Mucosa of descending colon (tissue), 3 donors: ENCODE measurements around the gene PPP2R3B. TPM values are rescaled to one million over a fixed set of nuclear protein-coding genes. Genes with fewer than 3 reads are reported as not detected.
"Not testable (repeated sequence)": the region's sequence is repeated elsewhere in the genome, so short reads cannot be mapped to it uniquely, and the experiment has no call there.

Source experiments
- ATAC-seq: fragments of 200-7000 bp; cut with Tn5 transposase; one replicate; pipeline ENCODE4 v1.9.1; 2020; ENCODE audit warnings: mild to moderate bottlenecking, moderate library complexity
- DNase-seq, 3 donors: peaks; one replicate each; pipeline ENCODE4 v3.0.0-alpha.2; 2020
- H3K36me3 ChIP-seq: fragments of 200-600 bp; one replicate; pipeline ENCODE4 v1.8.0; 2021; ENCODE audit warnings: low read depth, mild to moderate bottlenecking
- H3K4me1 ChIP-seq: fragments of 200-600 bp; one replicate; pipeline ENCODE4 v1.8.0; 2021; ENCODE audit warnings: low read depth, mild to moderate bottlenecking
- H3K4me3 ChIP-seq: fragments of 200-600 bp; one replicate; pipeline ENCODE4 v1.8.0; 2021; ENCODE audit warnings: mild to moderate bottlenecking
- H3K9me3 ChIP-seq: fragments of 200-600 bp; one replicate; pipeline ENCODE4 v1.8.0; 2021; ENCODE audit warnings: mild to moderate bottlenecking
- intact Hi-C, 2 donors: fragments of 100-400 bp; cut with DNase I in 1 of 2; cut with micrococcal nuclease in 1 of 2; formaldehyde crosslinking; loops; one replicate each; pipeline versions ENCODE4 v1.11.0 to v1.11.1; 2022; cut with DNase I, micrococcal nuclease
- total RNA-seq, 3 donors: library from RNA; stranded (reverse); fragmentation: NEBNext Ultra II Directional in 2 of 3; extraction: Animal tissue kit (Norgen Biotek cat#: 25700) in 2 of 3; gene quantifications; one replicate each; pipeline versions ENCODE4 v1.2.1 to v1.2.4, GENCODE V29; 2021 to 2023
- TF ChIP-seq, protein P1 (sequence below): fragments of 200-600 bp; IDR thresholded peaks from one replicate; pipeline ENCODE4 v1.8.0; 2022; ENCODE audit warnings: antibody characterized with exemption, mild to moderate bottlenecking
- donor health status: DM: no; HTN: no; CAD: no; lungs with moderate emphysema.
- donor health status: DM: no; HTN: no; CAD: no.
- donor health status: DM: no; HTN: yes; CAD: no.

PPP2R3B gene
- total RNA-seq, 3 donors from 2014 or later: 9.2 to 11.6 (median 11.2) TPM

DNA sequence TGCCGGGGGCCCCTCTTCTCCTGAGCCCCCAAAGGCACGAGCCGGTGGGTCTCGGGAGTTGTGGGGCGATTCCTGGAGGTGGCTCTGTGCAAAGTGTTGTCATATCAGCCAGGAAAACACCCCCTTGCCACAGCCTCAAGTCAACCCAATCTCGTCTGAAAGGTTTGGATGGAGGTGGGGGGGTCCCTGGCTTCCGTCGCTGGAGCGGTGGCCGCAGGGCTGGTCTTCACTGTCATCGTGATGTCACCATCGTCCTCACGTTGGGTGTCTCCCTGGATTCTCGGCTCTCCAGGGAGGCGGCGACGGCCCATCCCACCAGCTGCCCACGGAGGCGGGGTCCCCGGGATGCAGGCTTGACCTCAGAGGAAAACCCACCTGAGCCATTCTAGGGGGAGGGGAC, 38.3 kb upstream of the PPP2R3B start:
- Histone ChIP-seq H3K4me1 (no peaks in the 10 kb centered on the region), H3K9me3 (no peaks in the 10 kb centered on the region), H3K36me3 (no peaks in the 10 kb centered on the region), H3K4me3 (no peak overlapping the region)
- ATAC-seq (no peak), DNase-seq (peak in 2 of 3 donors; percentile 6 to 38)
- TF ChIP-seq, protein P1, sequence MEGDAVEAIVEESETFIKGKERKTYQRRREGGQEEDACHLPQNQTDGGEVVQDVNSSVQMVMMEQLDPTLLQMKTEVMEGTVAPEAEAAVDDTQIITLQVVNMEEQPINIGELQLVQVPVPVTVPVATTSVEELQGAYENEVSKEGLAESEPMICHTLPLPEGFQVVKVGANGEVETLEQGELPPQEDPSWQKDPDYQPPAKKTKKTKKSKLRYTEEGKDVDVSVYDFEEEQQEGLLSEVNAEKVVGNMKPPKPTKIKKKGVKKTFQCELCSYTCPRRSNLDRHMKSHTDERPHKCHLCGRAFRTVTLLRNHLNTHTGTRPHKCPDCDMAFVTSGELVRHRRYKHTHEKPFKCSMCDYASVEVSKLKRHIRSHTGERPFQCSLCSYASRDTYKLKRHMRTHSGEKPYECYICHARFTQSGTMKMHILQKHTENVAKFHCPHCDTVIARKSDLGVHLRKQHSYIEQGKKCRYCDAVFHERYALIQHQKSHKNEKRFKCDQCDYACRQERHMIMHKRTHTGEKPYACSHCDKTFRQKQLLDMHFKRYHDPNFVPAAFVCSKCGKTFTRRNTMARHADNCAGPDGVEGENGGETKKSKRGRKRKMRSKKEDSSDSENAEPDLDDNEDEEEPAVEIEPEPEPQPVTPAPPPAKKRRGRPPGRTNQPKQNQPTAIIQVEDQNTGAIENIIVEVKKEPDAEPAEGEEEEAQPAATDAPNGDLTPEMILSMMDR: no peak
- intact Hi-C loops: no loop called here

DNA sequence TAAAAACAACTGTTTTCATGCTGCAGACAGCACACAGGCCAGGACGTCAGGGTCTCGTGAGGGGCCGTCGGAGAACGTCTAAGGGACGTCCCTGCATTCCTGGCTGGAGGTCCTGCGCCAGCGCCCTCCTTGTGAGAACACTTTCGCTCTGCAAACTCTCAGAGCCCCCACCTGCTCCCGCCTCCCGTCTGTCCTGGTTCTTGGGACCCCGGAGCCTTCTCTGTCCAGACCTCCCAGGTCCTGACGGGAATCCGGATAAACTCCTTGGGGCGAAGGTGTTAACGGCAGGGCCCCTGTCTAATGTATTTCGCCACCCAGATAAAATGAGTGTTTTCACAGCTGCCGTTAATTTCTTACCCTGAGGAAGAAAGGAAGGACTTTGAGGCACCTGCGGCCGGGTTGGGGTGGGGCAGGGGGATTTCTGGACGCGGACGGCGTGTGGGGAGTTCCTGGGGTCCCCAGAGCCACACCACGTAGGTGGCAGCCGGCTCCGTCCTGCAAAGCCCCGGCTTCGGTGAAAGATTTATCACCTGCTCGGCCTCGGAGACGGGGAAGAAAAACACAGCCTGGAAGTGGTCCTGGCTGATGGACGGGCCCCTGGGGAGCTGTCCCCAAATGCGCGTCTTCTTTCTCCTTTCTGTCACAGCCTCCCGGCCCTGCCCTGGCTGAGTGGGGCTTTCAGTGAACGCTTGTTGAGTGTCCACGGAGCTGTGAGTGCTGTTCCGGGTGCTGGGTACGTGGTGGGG, 35.1 kb upstream of the PPP2R3B start:
- TF ChIP-seq, protein P1: no peak
- H3K36me3 ChIP-seq: no peaks in the 10 kb centered on the region
- no peak overlapping the region for H3K4me3 ChIP-seq
- intact Hi-C loops: no loop called here
- no peaks in the 10 kb centered on the region for H3K9me3 ChIP-seq
- H3K4me1 ChIP-seq: no peaks in the 10 kb centered on the region
- ATAC-seq (no peak), DNase-seq (peak in 2 of 3 donors; percentile 5 to 16)

DNA sequence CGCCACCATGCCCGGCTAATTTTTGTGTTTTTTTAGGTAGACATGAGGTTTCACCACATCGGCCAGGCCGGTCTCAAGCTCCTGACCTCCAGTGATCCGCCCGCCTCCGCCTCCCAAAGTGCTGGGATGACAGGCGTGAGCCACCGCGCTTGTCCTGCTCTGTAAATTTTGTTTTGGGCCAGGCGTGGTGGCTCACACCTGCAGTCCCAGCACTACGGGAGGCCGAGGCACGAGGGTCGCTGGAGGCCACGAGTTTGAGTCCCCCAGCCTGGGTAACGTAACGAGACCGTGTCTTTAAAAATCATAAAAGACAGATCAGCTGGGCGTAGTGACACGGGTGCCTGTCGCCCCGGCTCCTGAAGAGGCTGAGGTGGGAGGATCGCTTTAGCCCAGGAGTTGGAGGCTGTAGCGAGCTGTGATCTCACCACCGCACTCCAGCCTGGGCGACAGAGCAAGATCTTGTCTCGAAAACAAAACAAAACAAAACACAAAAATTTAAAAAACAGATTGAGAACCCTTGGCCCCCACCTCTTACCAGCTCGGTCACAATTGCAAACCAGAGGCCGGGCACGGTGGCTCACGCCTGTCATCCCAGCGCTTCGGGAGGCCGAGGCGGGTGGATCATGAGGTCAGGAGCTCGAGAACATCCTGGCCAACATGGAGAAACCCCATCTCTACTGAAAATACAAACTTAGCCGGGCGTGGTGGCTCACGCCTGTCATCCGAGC, 34.0 kb upstream of the PPP2R3B start:
- no peaks in the 10 kb centered on the region for H3K36me3 ChIP-seq
- H3K4me3 ChIP-seq: no peak overlapping the region
- TF ChIP-seq, protein P1: no peak
- no peaks in the 10 kb centered on the region for H3K4me1 ChIP-seq
- DNase-seq (peak in 2 of 3 donors; percentile 2 to 36), ATAC-seq (no peak)
- intact Hi-C loops: no loop called here
- H3K9me3 ChIP-seq: no peaks in the 10 kb centered on the region

DNA sequence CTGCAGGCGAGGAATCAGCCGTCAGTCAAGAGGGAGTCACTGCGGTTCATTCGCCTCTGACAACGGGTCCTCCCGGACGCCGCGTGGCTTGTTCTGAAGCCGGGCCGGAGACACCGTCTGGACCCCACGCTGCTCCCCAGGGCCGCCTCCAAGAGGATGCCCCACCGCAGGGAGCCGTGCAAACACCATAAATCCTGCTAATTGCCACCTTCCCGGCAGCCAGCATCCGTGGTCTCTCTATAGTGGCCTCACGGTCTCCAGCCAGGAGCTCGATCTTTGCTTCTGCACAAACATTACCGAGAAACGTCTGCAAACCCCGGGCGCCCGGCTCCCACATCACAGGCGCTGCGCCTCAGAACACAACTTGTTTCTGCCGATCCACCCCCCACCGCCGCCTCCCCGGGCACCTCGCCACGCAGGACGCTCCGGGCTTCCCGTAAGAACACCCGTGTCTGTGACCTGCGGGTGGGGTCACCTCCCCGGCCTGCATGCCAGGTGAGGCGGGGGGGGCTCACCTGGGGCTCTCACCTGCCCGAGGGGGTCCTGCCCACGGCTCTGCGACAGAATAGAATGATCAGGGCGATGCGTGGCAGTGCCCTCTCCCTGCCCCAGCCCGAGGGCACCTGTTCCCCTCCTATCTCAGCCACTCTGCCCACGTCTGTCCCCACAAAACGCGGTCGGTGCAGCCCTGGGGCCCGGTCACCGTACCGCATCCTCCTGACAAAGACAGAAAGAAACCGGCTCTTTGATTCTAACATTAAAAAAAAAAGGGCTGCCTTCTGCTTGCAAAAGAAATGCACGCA, 32.4 kb upstream of the PPP2R3B start:
- intact Hi-C loops: no loop called here
- ATAC-seq (no peak), DNase-seq (peak in 2 of 3 donors; percentile 6 to 37)
- H3K4me3 ChIP-seq: no peak overlapping the region
- TF ChIP-seq, protein P1: no peak
- H3K9me3 ChIP-seq: no peaks in the 10 kb centered on the region
- no peaks in the 10 kb centered on the region for H3K36me3 ChIP-seq
- H3K4me1 ChIP-seq: no peaks in the 10 kb centered on the region

DNA sequence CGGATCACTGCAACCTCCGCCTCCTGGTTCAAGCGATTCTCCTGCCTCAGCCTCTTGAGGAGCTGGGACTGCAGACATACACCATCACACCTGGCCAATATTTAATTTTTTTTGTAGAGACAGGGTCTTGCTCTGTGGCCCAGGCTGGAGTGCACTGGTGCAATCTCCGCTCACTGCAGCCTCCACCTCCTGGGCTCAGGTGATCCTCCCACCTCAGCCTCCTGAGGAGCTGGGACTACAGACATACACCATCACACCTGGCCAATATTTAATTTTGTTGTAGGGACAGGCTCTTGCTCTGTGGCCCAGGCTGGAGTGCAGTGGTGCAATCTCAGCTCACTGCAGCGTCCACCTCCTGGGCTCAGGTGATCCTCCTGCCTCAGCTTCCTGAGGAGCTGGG, 28.8 kb upstream of the PPP2R3B start:
- H3K4me3 ChIP-seq, intact Hi-C loops, H3K9me3 ChIP-seq, H3K36me3 ChIP-seq, H3K4me1 ChIP-seq, DNase-seq, ATAC-seq: not testable (repeated sequence)
